ENCODE data around the gene PGAM1.

DNA sequence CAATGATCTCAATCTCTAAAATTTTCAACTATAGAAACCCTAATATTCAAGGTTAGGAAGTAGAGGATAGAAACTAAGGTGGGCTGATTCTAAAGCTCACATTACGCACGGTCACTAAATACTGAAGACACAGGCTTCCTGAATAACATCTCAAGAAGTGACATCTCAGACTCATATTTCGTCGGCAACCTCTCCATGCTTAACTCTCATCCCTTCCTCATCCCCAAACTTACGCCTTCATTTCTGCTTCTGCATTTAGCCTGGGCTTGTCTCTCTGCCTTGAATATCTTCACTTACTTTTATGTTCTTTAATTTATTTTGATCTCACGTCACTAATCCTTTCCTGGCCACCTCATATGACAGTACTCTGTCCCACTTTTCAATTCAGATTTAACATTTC lies 9.2 kb downstream of the PGAM1 start:
- TF ChIP-seq POLR2A (IDR thresholded peaks at IDR 0.05; ENCODE audit: low read length) (no peak), GATA1 (IDR thresholded peaks at IDR 0.05; ENCODE audit: low read depth, low read length) (no peak)
